ENCODE measurements around the gene SHQ1. TPM values are rescaled to one million over a fixed set of nuclear protein-coding genes. Genes with fewer than 3 reads are reported as not detected.

SHQ1 gene
- total and polyA plus RNA-seq, 12 donors: 7.2 to 26.4 (median 15.1) TPM

DNA sequence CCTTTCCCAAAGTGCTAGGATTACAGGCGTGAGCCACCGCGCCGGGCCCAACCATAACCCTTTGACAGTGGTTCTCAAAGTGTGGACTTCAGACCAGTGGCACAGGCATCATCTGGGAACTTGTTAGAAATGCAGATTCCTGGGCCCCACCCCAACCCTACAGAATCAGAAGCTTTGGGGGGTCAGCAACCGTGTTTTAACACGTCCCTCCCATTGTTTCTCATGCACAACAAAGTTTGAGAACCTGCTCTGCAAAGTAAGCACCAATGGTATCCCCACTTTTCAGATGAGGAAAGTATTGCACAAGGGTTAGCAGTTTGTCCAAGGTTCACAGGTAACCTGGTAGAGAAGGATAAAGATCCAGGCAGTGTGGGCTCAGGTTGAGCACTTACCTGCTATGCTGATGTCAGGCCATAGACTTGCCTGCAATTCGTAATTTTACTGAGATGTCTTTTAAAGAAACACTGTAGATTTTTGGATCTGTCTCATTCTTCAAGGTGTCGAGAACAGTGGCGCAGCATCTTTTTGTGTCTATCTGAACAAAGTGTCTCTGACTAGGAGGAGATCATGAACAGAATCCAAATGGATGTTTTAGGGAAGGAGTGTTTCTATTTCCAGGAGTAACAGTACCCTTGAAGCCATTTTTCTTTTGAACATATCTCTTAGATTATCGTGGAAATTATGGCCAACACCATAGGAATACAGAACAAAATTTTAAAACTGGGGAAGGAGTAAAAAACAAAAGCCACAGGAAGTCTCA lies 42.1 kb upstream of the SHQ1 start:
- Histone ChIP-seq H3K36me3 (replicated peaks in 1 of 2) (no peaks in the 10 kb centered on the region), H3K9me3 (replicated peaks in 1 of 3) (no peaks in the 10 kb centered on the region), H3K4me1 (replicated peaks in 1 of 2) (peaks cover 20 to 29% of the 10 kb centered on the region in 2 donors), H3K27me3 (no peaks in the 10 kb centered on the region), H3K4me3 (no peak overlapping the region), H3K27ac (peak overlapping the region in 4 of 5 donors; percentile 11 to 79 (median 64))
- DNase-seq: no peak
- intact Hi-C loops (cut with DNase I): no loop called here
- TF ChIP-seq, protein P1, sequence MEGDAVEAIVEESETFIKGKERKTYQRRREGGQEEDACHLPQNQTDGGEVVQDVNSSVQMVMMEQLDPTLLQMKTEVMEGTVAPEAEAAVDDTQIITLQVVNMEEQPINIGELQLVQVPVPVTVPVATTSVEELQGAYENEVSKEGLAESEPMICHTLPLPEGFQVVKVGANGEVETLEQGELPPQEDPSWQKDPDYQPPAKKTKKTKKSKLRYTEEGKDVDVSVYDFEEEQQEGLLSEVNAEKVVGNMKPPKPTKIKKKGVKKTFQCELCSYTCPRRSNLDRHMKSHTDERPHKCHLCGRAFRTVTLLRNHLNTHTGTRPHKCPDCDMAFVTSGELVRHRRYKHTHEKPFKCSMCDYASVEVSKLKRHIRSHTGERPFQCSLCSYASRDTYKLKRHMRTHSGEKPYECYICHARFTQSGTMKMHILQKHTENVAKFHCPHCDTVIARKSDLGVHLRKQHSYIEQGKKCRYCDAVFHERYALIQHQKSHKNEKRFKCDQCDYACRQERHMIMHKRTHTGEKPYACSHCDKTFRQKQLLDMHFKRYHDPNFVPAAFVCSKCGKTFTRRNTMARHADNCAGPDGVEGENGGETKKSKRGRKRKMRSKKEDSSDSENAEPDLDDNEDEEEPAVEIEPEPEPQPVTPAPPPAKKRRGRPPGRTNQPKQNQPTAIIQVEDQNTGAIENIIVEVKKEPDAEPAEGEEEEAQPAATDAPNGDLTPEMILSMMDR (IDR thresholded peaks at IDR 0.05): no peak
- TF ChIP-seq POLR2A (IDR thresholded peaks at IDR 0.05): no peak
- 80 to 88% (median 83%) methylated on average over 8 to 10 of the region's 10 CpGs for WGBS, 4 donors

DNA sequence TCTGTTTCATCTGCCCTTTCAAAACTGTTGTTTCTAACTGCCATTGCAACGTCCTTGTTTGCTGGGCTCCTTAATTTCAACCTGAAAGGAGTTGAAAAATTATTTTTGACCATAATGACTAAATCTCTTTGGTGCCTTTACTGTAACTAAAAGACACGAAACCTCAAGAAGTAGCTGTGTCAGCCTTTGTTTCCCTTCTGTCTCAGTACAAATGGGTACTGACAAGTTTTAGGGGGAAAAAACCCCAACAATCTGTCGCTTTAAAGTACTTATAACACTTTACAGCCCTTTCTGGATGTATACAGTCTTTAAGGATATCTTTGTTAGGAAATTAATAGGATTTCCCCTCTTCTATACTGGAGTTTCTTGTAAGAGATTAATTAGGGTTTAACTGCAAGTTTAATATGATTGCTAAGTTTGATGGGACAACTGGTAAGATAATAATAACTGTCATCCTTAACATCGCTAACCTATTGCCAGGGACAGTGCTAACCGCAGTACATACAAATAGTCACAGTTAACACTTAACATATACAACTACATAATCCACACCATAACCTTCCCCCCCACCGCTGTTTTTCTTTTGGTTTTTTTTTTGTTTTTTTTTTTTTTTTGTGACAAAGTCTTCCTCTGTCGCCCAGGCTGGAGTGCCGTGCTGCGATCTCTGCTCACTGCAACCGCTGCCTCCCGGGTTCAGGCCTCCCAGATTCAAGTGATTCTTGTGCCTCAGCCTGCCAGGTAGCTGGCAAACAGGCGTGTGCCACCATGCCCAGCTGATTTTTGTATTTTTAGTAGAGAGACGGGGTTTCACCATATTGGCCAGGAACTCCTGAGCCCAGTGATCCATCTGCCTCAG lies 41.3 kb upstream of the SHQ1 start:
- no peak for DNase-seq
- H3K9me3 ChIP-seq (replicated peaks in 1 of 3): no peaks in the 10 kb centered on the region
- 75 to 82% (median 80%) methylated on average over 13 of the region's 13 CpGs for WGBS, 4 donors
- peak overlapping the region in 1 of 4 donors; percentile 67 for H3K4me3 ChIP-seq
- intact Hi-C loops (cut with DNase I): no loop called here
- H3K27me3 ChIP-seq: no peaks in the 10 kb centered on the region
- no peaks in the 10 kb centered on the region for H3K36me3 ChIP-seq (replicated peaks in 1 of 2)
- H3K27ac ChIP-seq: peak overlapping the region in 3 of 5 donors; percentile 39 to 87 (median 73)
- TF ChIP-seq, protein P1 (IDR thresholded peaks at IDR 0.05): no peak
- TF ChIP-seq POLR2A (IDR thresholded peaks at IDR 0.05): no peak
- peaks cover 20 to 29% of the 10 kb centered on the region in 2 donors for H3K4me1 ChIP-seq (replicated peaks in 1 of 2)

DNA sequence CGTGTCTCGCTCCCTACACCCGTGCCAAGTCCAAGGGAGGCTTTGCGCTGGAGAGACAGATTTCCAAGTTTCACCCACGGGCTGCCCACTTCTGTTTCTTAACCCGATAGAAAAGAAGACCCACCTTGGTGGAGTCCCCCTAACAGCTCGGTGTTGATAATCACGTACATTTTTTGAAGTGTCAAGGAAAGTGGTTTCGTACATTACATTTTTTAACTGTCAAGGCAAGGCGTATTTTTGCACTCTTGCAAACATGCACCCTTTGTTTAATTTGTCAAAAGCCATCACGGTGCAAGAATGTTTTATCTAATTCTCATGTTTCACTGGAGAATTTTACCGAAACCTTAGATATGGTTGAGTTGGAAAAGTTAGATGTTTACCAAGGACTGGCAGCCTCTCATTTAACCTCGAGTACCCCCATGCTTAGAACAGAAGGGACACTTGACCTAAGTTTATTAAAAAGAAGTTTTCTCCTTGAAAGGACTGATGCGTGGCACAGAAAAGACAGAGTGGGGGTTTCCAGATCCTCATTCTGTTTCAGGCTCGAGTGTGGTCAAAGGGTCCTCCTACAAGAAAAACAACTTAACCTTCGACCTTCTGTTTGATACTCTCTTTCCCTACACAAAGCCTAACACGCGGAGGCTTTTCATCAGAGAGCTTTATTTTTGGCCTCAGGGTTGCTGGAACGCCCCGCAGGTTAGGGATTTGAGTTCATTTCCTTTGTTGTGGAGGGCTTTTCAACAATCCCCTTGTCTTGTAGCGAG lies 40.5 kb upstream of the SHQ1 start:
- H3K9me3 ChIP-seq (replicated peaks in 1 of 3): no peaks in the 10 kb centered on the region
- WGBS, 4 donors: 10 to 11% (median 10%) methylated on average over 16 to 21 of the region's 21 CpGs
- TF ChIP-seq, protein P1 (IDR thresholded peaks at IDR 0.05): no peak
- TF ChIP-seq POLR2A (IDR thresholded peaks at IDR 0.05): no peak
- peaks cover 20 to 29% of the 10 kb centered on the region in 2 donors for H3K4me1 ChIP-seq (replicated peaks in 1 of 2)
- peak in 4 of 7 donors; percentile 48 to 64 (median 50) for DNase-seq
- intact Hi-C loops (cut with DNase I): no loop called here
- H3K36me3 ChIP-seq (replicated peaks in 1 of 2): no peaks in the 10 kb centered on the region
- peak overlapping the region in 2 of 4 donors; percentile 33 to 67 for H3K4me3 ChIP-seq
- peak overlapping the region in 3 of 5 donors; percentile 39 to 87 (median 73) for H3K27ac ChIP-seq
- no peaks in the 10 kb centered on the region for H3K27me3 ChIP-seq
